ENCODE data around the gene HNRNPR.
"Not testable (repeated sequence)": the region's sequence is repeated elsewhere in the genome, so short reads cannot be mapped to it uniquely, and the experiment has no call there.

HNRNPR gene

DNA sequence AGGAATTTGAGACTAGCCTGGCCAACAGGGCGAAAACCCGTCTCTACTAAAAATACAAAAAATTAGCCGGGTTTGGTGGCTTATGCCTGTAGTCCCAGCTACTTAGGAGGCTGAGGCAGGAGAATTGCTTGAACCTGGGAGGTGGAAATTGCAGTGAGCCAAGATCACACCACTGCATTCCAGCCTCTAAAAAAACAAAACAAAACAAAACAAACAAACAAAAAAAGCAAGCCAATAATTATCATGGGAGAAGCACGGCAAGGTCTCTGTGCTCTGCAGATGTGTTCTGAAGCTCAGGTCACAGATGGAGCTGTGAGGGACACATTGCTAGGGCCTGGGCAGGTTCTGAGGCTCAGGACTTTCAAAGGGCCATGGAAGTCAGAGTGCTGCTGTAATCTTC lies 36.2 kb upstream of the HNRNPR start:
- H3K4me2 ChIP-seq (ENCODE audit: low read length); H3K9me3 ChIP-seq (replicated peaks; ENCODE audit: low read length); H3K9ac ChIP-seq (ENCODE audit: low read depth, low read length); H3K27me3 ChIP-seq (ENCODE audit: control insufficient read depth, insufficient read depth, low read length); H3K4me3 ChIP-seq (ENCODE audit: low read length); H3K36me3 ChIP-seq (ENCODE audit: insufficient read depth, low read length): not testable (repeated sequence)
- H3K4me1 ChIP-seq (ENCODE audit: control insufficient read depth, insufficient read depth, low read length), result peaks cover 35% of the 10 kb centered on the region

DNA sequence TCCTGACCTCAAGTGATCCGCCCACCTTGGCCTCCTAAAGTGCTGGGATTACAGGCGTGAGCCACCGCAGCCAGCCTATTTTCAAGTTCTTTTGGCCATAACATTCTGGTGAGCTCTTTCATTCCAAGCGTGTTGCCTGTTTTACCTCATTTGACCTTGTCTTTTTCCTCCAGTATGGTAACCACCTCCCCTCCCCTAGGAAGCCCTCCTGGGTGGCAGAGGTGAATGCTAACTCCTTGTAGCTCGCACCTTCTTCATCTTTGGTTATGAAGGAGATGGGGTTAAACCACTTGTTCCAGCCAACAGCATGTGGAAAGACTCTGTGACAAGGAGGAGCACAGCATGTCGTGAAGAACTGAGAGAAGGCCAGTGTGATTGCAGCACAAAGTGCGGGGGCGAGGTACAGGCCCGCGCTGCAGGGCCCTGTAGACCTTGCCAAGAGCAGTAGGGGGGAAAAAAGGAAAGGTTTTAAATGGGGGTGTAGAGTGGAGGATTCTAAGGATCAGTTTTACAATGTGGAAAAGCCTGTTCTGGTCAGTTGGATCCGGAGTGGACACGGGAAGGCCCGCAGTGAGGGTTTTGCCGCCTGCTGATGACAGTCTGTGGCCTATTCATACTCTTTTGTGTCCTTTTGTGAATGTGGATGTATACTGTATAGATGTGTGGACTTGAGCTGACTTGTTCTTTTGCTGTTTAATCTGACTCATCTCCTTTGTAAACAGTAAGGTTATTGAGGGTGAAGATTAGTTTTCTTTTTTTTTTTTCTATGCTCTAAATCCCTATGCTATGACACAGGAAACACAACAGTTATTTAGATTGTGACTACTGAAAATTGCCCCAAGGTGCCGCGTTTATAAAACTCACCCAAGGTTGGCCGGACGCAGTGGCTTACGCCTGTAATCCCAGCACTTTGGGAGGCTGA lies 33.1 kb upstream of the HNRNPR start:
- no peaks in the 10 kb centered on the region for H3K36me3 ChIP-seq (ENCODE audit: insufficient read depth, low read length)
- H3K9ac ChIP-seq (ENCODE audit: low read depth, low read length), result peak overlapping the region; percentile 42
- H3K4me3 ChIP-seq (ENCODE audit: low read length), result no peak overlapping the region
- peaks cover 25% of the 10 kb centered on the region for H3K4me1 ChIP-seq (ENCODE audit: control insufficient read depth, insufficient read depth, low read length)
- no peaks in the 10 kb centered on the region for H3K27me3 ChIP-seq (ENCODE audit: control insufficient read depth, insufficient read depth, low read length)
- H3K4me2 ChIP-seq (ENCODE audit: low read length), result peak overlapping the region; percentile 63
- no peaks in the 10 kb centered on the region for H3K9me3 ChIP-seq (replicated peaks; ENCODE audit: low read length)

DNA sequence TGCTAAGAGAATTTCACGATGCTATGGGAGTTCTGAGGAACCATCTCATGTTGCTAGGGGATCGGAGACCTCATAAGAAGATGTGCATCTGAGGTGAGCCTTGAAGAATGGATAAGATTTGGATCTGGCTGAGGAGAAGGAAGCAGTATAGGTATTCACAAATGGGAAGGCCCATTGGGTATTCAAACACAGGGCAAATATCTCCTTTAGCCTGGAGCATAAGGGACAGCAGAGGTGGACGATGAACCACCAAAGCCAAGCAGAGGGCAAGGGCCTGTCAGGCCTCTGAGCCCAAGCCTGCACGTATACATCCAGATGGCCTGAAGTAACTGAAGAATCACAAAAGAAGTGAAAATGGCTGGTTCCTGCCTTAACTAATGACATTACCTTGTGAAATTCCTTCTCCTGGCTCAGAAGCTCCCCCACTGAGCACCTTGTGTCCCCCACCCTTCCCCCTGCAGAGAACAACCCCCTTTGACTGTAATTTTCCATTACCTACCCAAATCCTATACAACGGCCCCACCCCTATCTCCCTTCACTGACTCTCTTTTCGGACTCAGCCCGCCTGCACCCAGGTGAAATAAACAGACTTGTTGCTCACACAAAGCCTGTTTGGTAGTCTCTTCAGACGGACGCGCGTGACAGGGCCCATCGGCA lies 30.1 kb upstream of the HNRNPR start:
- not testable (repeated sequence) for H3K4me2 ChIP-seq (ENCODE audit: low read length); H3K4me3 ChIP-seq (ENCODE audit: low read length); H3K9ac ChIP-seq (ENCODE audit: low read depth, low read length); H3K27me3 ChIP-seq (ENCODE audit: control insufficient read depth, insufficient read depth, low read length); H3K9me3 ChIP-seq (replicated peaks; ENCODE audit: low read length); H3K36me3 ChIP-seq (ENCODE audit: insufficient read depth, low read length)
- H3K4me1 ChIP-seq (ENCODE audit: control insufficient read depth, insufficient read depth, low read length), result peaks cover 43% of the 10 kb centered on the region

DNA sequence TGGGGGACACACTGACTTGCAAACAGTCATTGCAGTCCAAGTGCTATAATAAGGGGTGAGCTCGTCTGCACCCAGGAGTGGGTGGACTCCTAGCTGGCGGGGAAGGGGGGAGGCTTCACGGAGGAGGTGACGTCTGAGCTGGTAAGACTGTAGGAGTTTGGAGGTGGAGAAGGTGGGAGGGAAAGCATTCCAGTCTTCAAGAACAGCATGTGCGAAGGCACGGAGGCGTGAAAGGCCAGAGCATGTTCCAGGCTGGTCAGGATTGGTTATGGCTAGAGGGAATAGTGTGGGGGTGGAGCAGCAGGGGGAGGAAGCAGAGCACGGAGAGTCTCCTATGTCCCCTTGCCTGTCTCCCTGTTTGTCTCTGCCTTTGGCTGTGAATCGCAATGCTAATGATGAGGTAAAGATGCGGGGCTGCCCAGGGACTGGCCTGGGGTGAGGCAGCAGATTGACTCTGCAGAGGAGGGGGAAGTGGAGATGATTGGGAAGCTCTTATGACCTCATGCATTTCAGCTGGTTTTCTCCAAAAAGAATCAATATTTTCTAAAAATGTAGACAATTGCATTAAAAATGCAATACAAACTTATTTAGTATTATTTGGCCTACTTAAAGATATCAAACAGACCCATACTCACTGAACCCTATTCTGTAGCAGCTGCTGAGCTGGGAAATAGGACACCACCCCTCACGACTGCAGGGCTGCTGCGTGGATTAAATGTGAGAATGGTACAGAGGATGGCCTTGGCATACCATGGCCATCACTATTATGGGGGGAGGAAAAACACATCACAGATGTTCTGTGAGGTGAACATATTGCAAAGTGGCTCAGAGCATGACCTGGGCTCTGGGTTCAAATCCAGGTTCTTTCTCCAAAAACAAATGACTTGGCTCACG lies 28.1 kb upstream of the HNRNPR start:
- Histone ChIP-seq H3K4me3 (ENCODE audit: low read length) (no peak overlapping the region), H3K4me1 (ENCODE audit: control insufficient read depth, insufficient read depth, low read length) (peaks cover 37% of the 10 kb centered on the region), H3K9ac (ENCODE audit: low read depth, low read length) (no peak overlapping the region), H3K4me2 (ENCODE audit: low read length) (no peak overlapping the region), H3K9me3 (replicated peaks; ENCODE audit: low read length) (no peaks in the 10 kb centered on the region), H3K36me3 (ENCODE audit: insufficient read depth, low read length) (peaks cover 5% of the 10 kb centered on the region), H3K27me3 (ENCODE audit: control insufficient read depth, insufficient read depth, low read length) (no peaks in the 10 kb centered on the region)

DNA sequence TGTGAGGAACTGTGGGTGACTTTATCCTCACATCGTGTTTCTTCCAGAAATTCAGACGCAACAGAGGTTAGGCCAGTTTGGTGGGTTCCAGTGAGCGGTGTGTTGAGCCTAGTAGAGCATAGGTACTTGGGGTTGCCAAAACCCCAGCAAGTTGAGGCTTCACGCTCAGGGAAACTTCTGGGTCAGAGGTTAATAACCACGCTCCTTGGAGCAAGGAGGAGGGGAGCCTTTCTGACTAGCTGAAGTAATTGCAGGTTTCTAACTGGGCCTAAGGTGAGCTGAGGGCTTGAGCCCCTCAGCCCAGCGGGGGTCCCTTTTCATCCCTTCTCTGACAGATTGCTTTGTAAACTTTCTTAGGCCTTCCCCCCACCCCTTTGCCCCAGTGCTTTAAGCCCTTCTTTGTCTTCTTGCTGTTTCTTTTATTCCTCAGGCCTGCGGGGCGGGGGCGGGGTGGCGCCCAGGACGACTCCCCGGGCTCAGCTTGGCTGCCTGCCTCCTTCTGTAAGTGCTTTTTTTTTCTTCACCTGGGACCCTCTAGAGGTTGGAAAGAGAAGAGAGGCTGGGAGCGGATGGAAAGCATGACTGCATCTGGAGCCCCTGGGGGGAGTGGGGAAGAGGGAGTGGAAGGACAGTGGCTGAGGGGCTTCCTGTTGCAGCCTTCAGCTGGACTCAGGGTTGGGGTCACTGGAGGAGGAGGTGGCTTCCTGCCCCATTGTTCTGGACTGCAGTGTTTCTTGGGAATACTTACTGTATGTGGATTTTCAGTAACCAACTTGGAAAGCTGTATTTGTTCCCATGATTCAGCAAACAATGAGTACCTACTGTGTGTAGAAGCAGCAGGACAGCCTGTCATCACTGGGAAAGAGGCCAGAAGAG lies 26.9 kb upstream of the HNRNPR start:
- H3K4me1 ChIP-seq (ENCODE audit: control insufficient read depth, insufficient read depth, low read length), result peaks cover 34% of the 10 kb centered on the region
- H3K9me3 ChIP-seq (replicated peaks; ENCODE audit: low read length), result no peaks in the 10 kb centered on the region
- H3K4me3 ChIP-seq (ENCODE audit: low read length), result peak overlapping the region; percentile 85
- H3K9ac ChIP-seq (ENCODE audit: low read depth, low read length), result peak overlapping the region; percentile 92
- H3K36me3 ChIP-seq (ENCODE audit: insufficient read depth, low read length), result peaks cover 16% of the 10 kb centered on the region
- peak overlapping the region; percentile 96 for H3K4me2 ChIP-seq (ENCODE audit: low read length)
- H3K27me3 ChIP-seq (ENCODE audit: control insufficient read depth, insufficient read depth, low read length), result no peaks in the 10 kb centered on the region

DNA sequence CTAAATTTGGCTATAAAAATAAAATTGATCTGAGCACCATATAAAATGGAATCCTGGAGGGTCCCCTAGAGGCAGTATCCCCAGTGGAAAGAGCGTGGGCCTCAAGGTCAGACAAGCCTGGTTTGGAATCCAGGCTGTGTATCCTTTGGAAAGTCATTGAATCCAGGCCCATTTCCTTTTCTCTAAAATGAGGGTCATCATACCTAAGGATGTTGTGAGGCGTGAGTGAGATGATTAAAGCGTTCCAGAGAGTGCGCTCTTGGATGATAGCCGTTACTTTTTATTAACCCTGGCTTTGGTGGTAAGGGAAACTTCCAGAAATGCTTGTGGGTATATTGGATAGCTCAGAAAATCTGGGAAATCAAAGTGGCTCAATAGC lies 26.2 kb upstream of the HNRNPR start:
- peak overlapping the region; percentile 92 for H3K9ac ChIP-seq (ENCODE audit: low read depth, low read length)
- H3K9me3 ChIP-seq (replicated peaks; ENCODE audit: low read length), result no peaks in the 10 kb centered on the region
- no peaks in the 10 kb centered on the region for H3K27me3 ChIP-seq (ENCODE audit: control insufficient read depth, insufficient read depth, low read length)
- H3K36me3 ChIP-seq (ENCODE audit: insufficient read depth, low read length), result peaks cover 17% of the 10 kb centered on the region
- H3K4me3 ChIP-seq (ENCODE audit: low read length), result peak overlapping the region; percentile 85
- peaks cover 34% of the 10 kb centered on the region for H3K4me1 ChIP-seq (ENCODE audit: control insufficient read depth, insufficient read depth, low read length)
- H3K4me2 ChIP-seq (ENCODE audit: low read length), result peak overlapping the region; percentile 96

DNA sequence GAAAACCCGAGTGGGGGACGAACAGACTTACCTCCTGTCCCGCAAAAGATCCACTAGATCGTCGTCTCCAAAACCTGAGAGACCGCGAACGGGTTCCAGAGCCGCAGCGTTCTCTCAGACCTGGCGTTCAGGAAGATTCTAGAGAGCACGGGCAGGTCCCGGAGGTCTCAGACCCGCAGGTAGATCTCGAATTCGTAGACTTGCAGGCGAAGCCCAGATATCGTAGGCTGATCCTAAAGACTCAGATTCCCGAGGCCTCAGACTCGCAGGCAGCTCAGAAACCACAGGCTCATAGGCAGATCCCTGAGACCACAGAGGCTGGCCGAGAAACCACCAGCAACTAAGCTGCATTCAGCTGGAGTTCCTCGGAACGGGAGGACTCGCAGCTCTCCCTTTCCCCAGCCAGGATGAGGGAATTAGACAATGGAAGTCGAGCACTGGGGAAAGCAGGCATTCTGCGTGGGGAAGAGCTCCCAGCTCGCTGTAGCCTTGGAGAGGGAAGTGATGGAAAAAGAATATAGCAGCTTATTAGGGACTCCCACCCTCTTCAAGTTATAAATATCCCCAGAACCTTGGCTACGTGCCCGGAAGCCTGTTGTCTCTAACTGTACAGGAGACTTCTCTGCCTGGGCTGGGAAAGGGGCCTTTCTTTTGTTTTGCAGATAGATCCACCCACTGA lies 25.4 kb upstream of the HNRNPR start, which contains the start of gene ZNF436:
Gene ZNF436 (minus strand): TSS at position 502 of the 679 bp plus-strand sequence. CDS start 1,831 bp downstream, outside the sequence.
- Histone ChIP-seq H3K27me3 (ENCODE audit: control insufficient read depth, insufficient read depth, low read length) (no peaks in the 10 kb centered on the region), H3K4me2 (ENCODE audit: low read length) (peak within 1 kb of the TSS; percentile 96), H3K4me1 (ENCODE audit: control insufficient read depth, insufficient read depth, low read length) (peaks cover 34% of the 10 kb centered on the region), H3K9me3 (replicated peaks; ENCODE audit: low read length) (no peaks in the 10 kb centered on the region), H3K9ac (ENCODE audit: low read depth, low read length) (peak within 1 kb of the TSS; percentile 92), H3K4me3 (ENCODE audit: low read length) (peak within 1 kb of the TSS; percentile 85), H3K36me3 (ENCODE audit: insufficient read depth, low read length) (peaks cover 21% of the 10 kb centered on the region)

DNA sequence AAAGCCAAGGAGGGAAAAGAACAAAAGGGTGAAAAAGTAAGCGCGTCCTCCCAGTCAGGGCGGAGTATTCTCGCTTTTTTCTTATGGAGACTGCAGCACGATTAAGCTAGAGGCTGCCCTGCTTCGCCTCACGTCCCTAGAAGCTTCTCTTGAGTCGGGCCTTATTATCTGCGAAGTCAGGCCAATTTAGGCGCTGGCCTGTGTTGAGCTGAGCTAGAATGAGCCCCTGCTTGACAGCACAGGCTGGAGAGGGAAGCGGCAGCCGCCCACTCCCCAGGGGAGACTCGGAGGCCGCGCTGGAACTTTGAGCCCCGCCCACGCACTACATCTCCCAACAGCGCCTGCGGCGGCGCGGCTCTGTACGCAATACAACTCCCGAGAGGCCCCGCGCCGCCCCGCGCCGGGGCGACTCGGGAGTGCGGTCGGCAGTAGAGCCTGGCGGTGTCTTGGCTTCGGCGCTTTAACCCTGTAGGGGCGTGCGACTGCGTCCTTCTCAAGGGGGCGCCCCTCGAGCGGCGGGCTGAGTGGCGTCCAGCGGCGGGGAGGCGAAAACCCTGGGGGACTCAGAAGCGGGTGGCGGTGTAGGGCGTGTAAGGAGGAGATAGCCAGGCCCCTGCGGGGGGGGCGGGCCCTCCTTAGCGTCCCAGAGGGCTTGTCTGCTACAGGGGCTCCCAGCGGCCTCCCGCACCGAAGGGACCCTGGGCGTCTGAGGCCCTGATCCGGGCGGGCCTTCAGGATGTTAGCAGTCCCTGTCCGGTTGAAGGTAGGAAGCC lies 24.7 kb upstream of the HNRNPR start:
- Histone ChIP-seq H3K9ac (ENCODE audit: low read depth, low read length) (peak overlapping the region; percentile 92), H3K36me3 (ENCODE audit: insufficient read depth, low read length) (peaks cover 24% of the 10 kb centered on the region), H3K4me1 (ENCODE audit: control insufficient read depth, insufficient read depth, low read length) (peaks cover 34% of the 10 kb centered on the region), H3K27me3 (ENCODE audit: control insufficient read depth, insufficient read depth, low read length) (no peaks in the 10 kb centered on the region), H3K4me2 (ENCODE audit: low read length) (peak overlapping the region; percentile 96), H3K4me3 (ENCODE audit: low read length) (peak overlapping the region; percentile 85), H3K9me3 (replicated peaks; ENCODE audit: low read length) (no peaks in the 10 kb centered on the region)

DNA sequence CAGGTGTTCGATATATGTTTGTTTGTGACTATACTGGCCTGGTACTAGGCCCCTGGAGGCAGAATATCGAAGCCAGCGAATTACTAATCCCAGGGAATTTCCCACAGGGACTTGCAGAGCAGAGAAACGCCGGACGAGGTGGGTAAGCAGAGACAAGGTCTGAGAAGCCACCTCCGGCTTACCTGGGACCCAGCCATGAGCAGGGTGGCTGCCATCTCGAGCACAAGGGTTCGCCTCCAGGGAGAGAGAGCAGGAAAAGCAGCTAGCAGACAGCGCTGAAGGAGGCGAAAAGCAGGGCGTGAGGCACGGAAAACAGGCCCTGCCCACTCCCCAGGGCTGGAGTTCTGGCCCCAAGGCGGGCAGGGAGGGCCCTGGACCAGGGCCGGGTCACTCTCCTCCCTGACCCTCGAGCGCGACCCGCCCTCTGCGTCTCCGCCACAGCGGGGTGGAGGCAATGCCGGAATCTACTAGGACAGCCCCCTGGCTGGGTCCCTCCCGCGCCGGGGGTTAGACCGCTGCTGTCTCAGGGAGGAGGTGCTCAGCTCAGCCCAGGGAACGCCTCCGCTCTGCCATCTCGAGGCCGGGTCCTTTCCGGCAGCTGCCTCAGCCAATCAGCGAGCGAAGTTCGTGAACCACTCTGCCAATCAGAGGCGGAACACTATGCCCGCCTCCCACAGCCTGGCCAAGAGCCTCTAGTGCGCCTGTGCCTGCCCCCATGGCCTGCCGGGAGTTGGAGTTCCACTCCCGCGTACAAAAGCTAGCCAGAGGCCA lies 23.9 kb upstream of the HNRNPR start:
- Histone ChIP-seq H3K4me3 (ENCODE audit: low read length) (peak overlapping the region; percentile 85), H3K9ac (ENCODE audit: low read depth, low read length) (peak overlapping the region; percentile 92), H3K4me2 (ENCODE audit: low read length) (peak overlapping the region; percentile 96), H3K4me1 (ENCODE audit: control insufficient read depth, insufficient read depth, low read length) (peaks cover 34% of the 10 kb centered on the region), H3K9me3 (replicated peaks; ENCODE audit: low read length) (peaks cover 5% of the 10 kb centered on the region), H3K36me3 (ENCODE audit: insufficient read depth, low read length) (peaks cover 25% of the 10 kb centered on the region), H3K27me3 (ENCODE audit: control insufficient read depth, insufficient read depth, low read length) (no peaks in the 10 kb centered on the region)
